Measurements from ENCODE around the gene CASTOR2. TPM values are rescaled to one million over a fixed set of nuclear protein-coding genes. Genes with fewer than 3 reads are reported as not detected.

Gene CASTOR2
- total and polyA plus RNA-seq, 4 donors, result 0.76 to 6.8 (median 4.1) TPM

DNA sequence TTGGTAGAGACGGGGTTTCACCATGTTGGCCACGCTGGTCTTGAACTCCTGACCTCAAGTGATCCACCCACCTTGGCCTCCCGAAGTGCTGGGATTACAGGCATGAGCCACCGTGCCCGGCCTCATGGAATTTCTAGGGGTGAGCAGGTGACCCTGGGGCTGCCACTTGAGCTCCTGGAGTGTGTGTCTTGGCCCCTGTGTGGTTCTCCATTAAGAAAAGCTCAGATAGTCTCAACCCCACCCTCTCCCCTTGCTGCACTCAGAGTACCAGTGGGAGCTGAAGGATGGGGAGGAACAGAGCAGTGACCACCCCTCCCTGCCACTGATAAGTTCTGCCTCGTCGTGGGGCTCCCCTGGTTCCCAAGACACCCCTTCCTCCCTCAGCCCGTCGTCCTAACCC is 63.8 kb downstream of the CASTOR2 start:
- Histone ChIP-seq H3K36me3 (ENCODE audit: control insufficient read depth in 4 of 4, insufficient read depth in 4 of 4, low read length in 4 of 4) (peaks cover 0 to 9% (median 0%) of the 10 kb centered on the region in 4 donors), H3K9me3 (ENCODE audit: control insufficient read depth in 4 of 4, insufficient read depth in 3 of 4, low read length in 3 of 4) (no peaks in the 10 kb centered on the region), H3K4me1 (ENCODE audit: control insufficient read depth in 5 of 5, insufficient read depth in 5 of 5, low read length in 5 of 5) (no peaks in the 10 kb centered on the region), H3K4me3 (no peak overlapping the region), H3K27ac (ENCODE audit: low read depth in 1 of 2, low read length in 1 of 2) (no peak overlapping the region), H3K27me3 (ENCODE audit: control insufficient read depth in 3 of 3, insufficient read depth in 3 of 3, low read length in 2 of 3) (no peaks in the 10 kb centered on the region), H3K9ac (ENCODE audit: insufficient read depth in 1 of 2, low read length in 2 of 2) (no peak overlapping the region)
- no peak for ATAC-seq (ENCODE audit: insufficient read depth, low FRiP score)
- peak in 2 of 3 donors; percentile 25 to 28 for DNase-seq
- TF ChIP-seq, protein P1, sequence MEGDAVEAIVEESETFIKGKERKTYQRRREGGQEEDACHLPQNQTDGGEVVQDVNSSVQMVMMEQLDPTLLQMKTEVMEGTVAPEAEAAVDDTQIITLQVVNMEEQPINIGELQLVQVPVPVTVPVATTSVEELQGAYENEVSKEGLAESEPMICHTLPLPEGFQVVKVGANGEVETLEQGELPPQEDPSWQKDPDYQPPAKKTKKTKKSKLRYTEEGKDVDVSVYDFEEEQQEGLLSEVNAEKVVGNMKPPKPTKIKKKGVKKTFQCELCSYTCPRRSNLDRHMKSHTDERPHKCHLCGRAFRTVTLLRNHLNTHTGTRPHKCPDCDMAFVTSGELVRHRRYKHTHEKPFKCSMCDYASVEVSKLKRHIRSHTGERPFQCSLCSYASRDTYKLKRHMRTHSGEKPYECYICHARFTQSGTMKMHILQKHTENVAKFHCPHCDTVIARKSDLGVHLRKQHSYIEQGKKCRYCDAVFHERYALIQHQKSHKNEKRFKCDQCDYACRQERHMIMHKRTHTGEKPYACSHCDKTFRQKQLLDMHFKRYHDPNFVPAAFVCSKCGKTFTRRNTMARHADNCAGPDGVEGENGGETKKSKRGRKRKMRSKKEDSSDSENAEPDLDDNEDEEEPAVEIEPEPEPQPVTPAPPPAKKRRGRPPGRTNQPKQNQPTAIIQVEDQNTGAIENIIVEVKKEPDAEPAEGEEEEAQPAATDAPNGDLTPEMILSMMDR (IDR thresholded peaks at IDR 0.05; ENCODE audit: control extremely low read depth, extremely low read depth), result no peak
- WGBS, 2 donors, result 70 to 87% methylated on average over 9 of the region's 9 CpGs

DNA sequence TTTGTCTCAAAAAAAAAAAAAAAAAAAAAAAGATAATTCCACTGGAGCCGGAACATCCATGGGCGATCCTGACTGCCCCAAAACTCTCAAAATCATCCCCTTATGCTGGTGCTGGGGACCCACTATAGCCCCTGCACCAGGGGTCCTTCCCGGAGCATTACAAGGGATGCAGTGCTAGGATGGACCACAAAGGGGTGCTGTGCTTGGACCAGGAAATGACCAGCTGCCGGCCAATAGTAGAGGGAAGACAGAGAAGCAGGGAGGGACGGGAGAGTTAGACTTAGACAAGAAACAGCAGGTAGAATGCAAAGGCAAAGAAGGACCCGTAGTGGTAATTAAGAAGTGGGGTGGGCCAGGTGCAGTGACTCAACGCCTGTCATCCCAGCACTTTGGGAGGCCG is 68.6 kb downstream of the CASTOR2 start:
- Histone ChIP-seq H3K4me3 (no peak overlapping the region), H3K9me3 (ENCODE audit: control insufficient read depth in 4 of 4, insufficient read depth in 3 of 4, low read length in 3 of 4) (no peaks in the 10 kb centered on the region), H3K27me3 (ENCODE audit: control insufficient read depth in 3 of 3, insufficient read depth in 3 of 3, low read length in 2 of 3) (no peaks in the 10 kb centered on the region), H3K4me1 (ENCODE audit: control insufficient read depth in 5 of 5, insufficient read depth in 5 of 5, low read length in 5 of 5) (no peaks in the 10 kb centered on the region), H3K27ac (ENCODE audit: low read depth in 1 of 2, low read length in 1 of 2) (no peak overlapping the region), H3K9ac (ENCODE audit: insufficient read depth in 1 of 2, low read length in 2 of 2) (no peak overlapping the region), H3K36me3 (ENCODE audit: control insufficient read depth in 4 of 4, insufficient read depth in 4 of 4, low read length in 4 of 4) (no peaks in the 10 kb centered on the region)
- TF ChIP-seq, protein P1 (IDR thresholded peaks at IDR 0.05; ENCODE audit: control extremely low read depth, extremely low read depth), result no peak
- DNase-seq (no peak), ATAC-seq (ENCODE audit: insufficient read depth, low FRiP score) (no peak)
- WGBS, 2 donors, result 81% methylated on average over 8 of the region's 8 CpGs

DNA sequence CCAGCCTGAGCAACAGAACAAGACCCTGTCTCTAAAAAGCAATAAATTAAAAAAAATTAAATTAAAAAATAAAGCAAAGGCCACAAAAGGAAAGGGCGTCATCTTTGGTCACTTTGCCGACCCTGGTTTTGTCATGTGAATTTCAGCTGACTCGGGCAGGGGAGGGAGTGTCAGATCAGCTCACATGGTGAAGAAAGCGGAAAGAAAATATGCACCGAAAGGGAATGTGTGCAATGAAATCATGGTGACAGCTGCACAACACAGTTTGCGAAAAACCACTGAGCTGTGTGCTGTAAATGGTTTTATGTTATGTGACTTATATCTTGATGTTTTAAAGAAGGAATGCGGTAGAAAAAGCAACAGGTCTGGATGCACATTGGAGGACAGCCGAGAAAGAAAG is 69.3 kb downstream of the CASTOR2 start:
- Histone ChIP-seq H3K36me3 (ENCODE audit: control insufficient read depth in 4 of 4, insufficient read depth in 4 of 4, low read length in 4 of 4) (no peaks in the 10 kb centered on the region), H3K27me3 (ENCODE audit: control insufficient read depth in 3 of 3, insufficient read depth in 3 of 3, low read length in 2 of 3) (no peaks in the 10 kb centered on the region), H3K27ac (ENCODE audit: low read depth in 1 of 2, low read length in 1 of 2) (no peak overlapping the region), H3K9ac (ENCODE audit: insufficient read depth in 1 of 2, low read length in 2 of 2) (no peak overlapping the region), H3K4me1 (ENCODE audit: control insufficient read depth in 5 of 5, insufficient read depth in 5 of 5, low read length in 5 of 5) (no peaks in the 10 kb centered on the region), H3K9me3 (ENCODE audit: control insufficient read depth in 4 of 4, insufficient read depth in 3 of 4, low read length in 3 of 4) (no peaks in the 10 kb centered on the region), H3K4me3 (no peak overlapping the region)
- TF ChIP-seq, protein P1 (IDR thresholded peaks at IDR 0.05; ENCODE audit: control extremely low read depth, extremely low read depth), result no peak
- 86 to 91% methylated on average over 8 of the region's 8 CpGs for WGBS, 2 donors
- DNase-seq (no peak), ATAC-seq (ENCODE audit: insufficient read depth, low FRiP score) (no peak)

DNA sequence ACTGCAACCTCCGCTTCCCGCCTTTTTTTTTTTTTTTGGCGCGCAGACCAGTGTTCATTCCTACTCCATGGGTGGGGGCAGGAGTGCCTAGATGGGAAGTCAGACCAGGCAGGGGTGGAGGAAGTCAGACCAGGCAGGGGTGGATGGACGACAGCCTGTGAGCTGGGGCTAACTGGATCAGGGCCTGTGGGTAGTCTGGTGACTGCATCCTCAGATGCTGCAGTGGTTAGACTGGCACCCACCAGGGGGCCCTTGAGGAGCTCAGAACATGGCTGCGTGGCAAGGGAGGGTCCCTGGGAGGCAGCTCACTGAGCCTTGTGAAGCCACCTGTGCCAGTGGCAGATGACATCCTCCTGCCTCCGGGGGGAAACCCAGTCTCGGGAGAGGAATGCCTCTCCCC is 74.0 kb downstream of the CASTOR2 start:
- Histone ChIP-seq H3K9me3 (ENCODE audit: control insufficient read depth in 4 of 4, insufficient read depth in 3 of 4, low read length in 3 of 4) (no peaks in the 10 kb centered on the region), H3K9ac (ENCODE audit: insufficient read depth in 1 of 2, low read length in 2 of 2) (no peak overlapping the region), H3K4me3 (no peak overlapping the region), H3K36me3 (ENCODE audit: control insufficient read depth in 4 of 4, insufficient read depth in 4 of 4, low read length in 4 of 4) (peaks cover 0 to 14% (median 3%) of the 10 kb centered on the region in 4 donors), H3K27ac (ENCODE audit: low read depth in 1 of 2, low read length in 1 of 2) (no peak overlapping the region), H3K4me1 (ENCODE audit: control insufficient read depth in 5 of 5, insufficient read depth in 5 of 5, low read length in 5 of 5) (no peaks in the 10 kb centered on the region), H3K27me3 (ENCODE audit: control insufficient read depth in 3 of 3, insufficient read depth in 3 of 3, low read length in 2 of 3) (no peaks in the 10 kb centered on the region)
- TF ChIP-seq, protein P1 (IDR thresholded peaks at IDR 0.05; ENCODE audit: control extremely low read depth, extremely low read depth), result no peak
- WGBS, 2 donors, result 78 to 82% methylated on average over 8 of the region's 8 CpGs
- DNase-seq (peak in 2 of 3 donors; percentile 7 to 15), ATAC-seq (ENCODE audit: insufficient read depth, low FRiP score) (no peak)
